Measurements from ENCODE around the gene FAM163B.

- TF ChIP-seq CTCF (IDR thresholded peaks at IDR 0.05): no peak
- TF ChIP-seq POLR2A (IDR thresholded peaks at IDR 0.05): no peak
Measured at GRCh38 chr9:133634081-133634691, 25.0 kb upstream of the FAM163B start.
